HCT116 (cell line): ENCODE results near the gene OSGIN1. TPM values are rescaled to one million over a fixed set of nuclear protein-coding genes. Genes with fewer than 3 reads are reported as not detected.
"Not testable (repeated sequence)": the region's sequence is repeated elsewhere in the genome, so short reads cannot be mapped to it uniquely, and the experiment has no call there.

Experiments
- ATAC-seq: fragments of 200-7000 bp; cut with Tn5 transposase; 2 replicates; pipeline ENCODE4 v1.9.1; 2020; ENCODE audit warnings: mild to moderate bottlenecking, moderate library complexity
- BruUV-seq: library from RNA; stranded (reverse); fragments of 400-500 nt; replicated peaks from 2 replicates; lab custom pipeline; 2021; lab: Mats Ljungman, UMichigan
- CTCF ChIA-PET: fragments of 300-600 bp; sonication (Branson Sonifier 250); formaldehyde crosslinking; loops from one replicate; lab custom pipeline; 2021; ENCODE audit warnings: antibody characterized with exemption; lab: Charles Lee
- POLR2A ChIA-PET: fragments of 300-600, 350-600 bp; sonication (Branson Sonifier 250); formaldehyde crosslinking; loops from one replicate; lab custom pipeline; 2021; ENCODE audit warnings: antibody characterized with exemption; lab: Charles Lee
- RAD21 ChIA-PET, 2 experiments: fragments of 300-600 bp; sonication (Branson Sonifier 250); formaldehyde crosslinking; loops; one replicate each; lab custom pipeline; 2023; ENCODE audit warnings: low total read pairs in 2 of 2; ENCODE audit not compliant: uncharacterized antibody in 2 of 2, unreplicated experiment in 2 of 2, low non-redundant PET in 1 of 2; lab: Charles Lee
- DNase-seq: peaks from one replicate; pipeline ENCODE4 v3.0.0-alpha.2; 2010; ENCODE audit warnings: low read depth, low spot score
- H2AFZ ChIP-seq: fragments of 200-600 bp; shearing (Covaris generic), sonication (generic); 2 replicates; pipeline ENCODE4 v1.6.1; 2017; ENCODE audit warnings: low read depth, mixed run types, mixed read lengths, antibody characterized with exemption, low read length; ENCODE audit not compliant: poor library complexity, severe bottlenecking
- H3K27ac ChIP-seq: 2 replicates; pipeline ENCODE4 v1.5.1; 2012; ENCODE audit warnings: low read depth, low read length
- H3K27me3 ChIP-seq: fragments of 200-600 bp; sonication (generic); 2 replicates; pipeline ENCODE4 v1.6.1; 2016; ENCODE audit warnings: mixed run types, low read length, mixed read lengths; ENCODE audit not compliant: insufficient read depth
- H3K36me3 ChIP-seq, 2 experiments: fragments of 200-500 bp in 1 of 2; fragments of 200-600 bp in 1 of 2; sonication (Bioruptor generic) in 1 of 2; sonication (generic) in 1 of 2; 2 replicates each; pipeline versions ENCODE4 v1.5.1 to v1.6.1; 2014 to 2016; ENCODE audit warnings: low read length in 2 of 2, inconsistent platforms in 1 of 2, mixed read lengths in 1 of 2, mixed run types in 1 of 2; ENCODE audit not compliant: insufficient read depth in 2 of 2, control insufficient read depth in 1 of 2
- H3K4me1 ChIP-seq, 2 experiments: fragments of 200-600 bp in 1 of 2; sonication (generic) in 1 of 2; 2 replicates each; pipeline versions ENCODE4 v1.5.1 to v1.6.1; 2012 to 2017; ENCODE audit warnings: low read length in 2 of 2, inconsistent platforms in 1 of 2, mild to moderate bottlenecking in 1 of 2, mixed read lengths in 1 of 2, mixed run types in 1 of 2, moderate library complexity in 1 of 2; ENCODE audit not compliant: insufficient read depth in 2 of 2, control insufficient read depth in 1 of 2
- H3K4me2 ChIP-seq: fragments of 200-600 bp; sonication (generic); 2 replicates; pipeline ENCODE4 v1.6.1; 2017; ENCODE audit warnings: mixed run types, low read length, mixed read lengths
- H3K4me3 ChIP-seq, 2 experiments: fragments of 200-600 bp in 1 of 2; sonication (generic) in 1 of 2; replicated peaks in 1 of 2; 2 replicates each; pipeline ENCODE4 v1.5.1; 2011 to 2016; ENCODE audit warnings: low read length in 2 of 2, control low read depth in 1 of 2, low read depth in 1 of 2, mild to moderate bottlenecking in 1 of 2, mixed read lengths in 1 of 2, mixed run types in 1 of 2
- H3K79me2 ChIP-seq: fragments of 200-600 bp; sonication (generic); 2 replicates; pipeline ENCODE4 v1.6.1; 2017; ENCODE audit warnings: mild to moderate bottlenecking, mixed run types, low read length, moderate library complexity, mixed read lengths; ENCODE audit not compliant: insufficient read depth
- H3K9ac ChIP-seq: fragments of 200-600 bp; sonication (generic); 2 replicates; pipeline ENCODE4 v1.6.1; 2016; ENCODE audit warnings: low read length, mixed read lengths
- H3K9me2 ChIP-seq: fragments of 200-600 bp; sonication (generic), shearing (Covaris generic); 2 replicates; pipeline ENCODE4 v1.6.1; 2017; ENCODE audit warnings: mixed run types, mild to moderate bottlenecking, moderate library complexity; ENCODE audit not compliant: insufficient read depth
- H3K9me3 ChIP-seq, 2 experiments: fragments of 200-500 bp in 1 of 2; fragments of 200-600 bp in 1 of 2; sonication (Bioruptor generic) in 1 of 2; sonication (generic) in 1 of 2; 2 replicates each; pipeline ENCODE4 v1.6.1; 2014 to 2017; ENCODE audit warnings: low read length in 2 of 2, mixed read lengths in 2 of 2, inconsistent platforms in 1 of 2, low read depth in 1 of 2, mild to moderate bottlenecking in 1 of 2, mixed run types in 1 of 2, moderate library complexity in 1 of 2; ENCODE audit not compliant: control insufficient read depth in 1 of 2, insufficient read depth in 1 of 2
- H4K20me1 ChIP-seq: fragments of 200-600 bp; sonication (generic), shearing (Covaris generic); 2 replicates; pipeline ENCODE4 v1.6.1; 2017; ENCODE audit warnings: mixed run types, mild to moderate bottlenecking, moderate library complexity; ENCODE audit not compliant: insufficient read depth
- CEBPB ChIP-seq: IDR thresholded peaks from 2 replicates; pipeline ENCODE4 v1.6.1; 2012; ENCODE audit warnings: low read depth
- EGR1 ChIP-seq: IDR thresholded peaks from 2 replicates; pipeline ENCODE4 v1.6.1; 2012; ENCODE audit warnings: low read depth
- EZH2phosphoT487 ChIP-seq: fragments of 200-600 bp; IDR thresholded peaks from 2 replicates; pipeline ENCODE4 v1.6.1; 2018; ENCODE audit warnings: antibody characterized with exemption, borderline replicate concordance
- FOSL1 ChIP-seq: IDR thresholded peaks from 2 replicates; pipeline ENCODE4 v1.6.1; 2012; ENCODE audit warnings: low read depth
- JUND ChIP-seq: IDR thresholded peaks from 2 replicates; pipeline ENCODE4 v1.6.1; 2012
- POLR2AphosphoS5 ChIP-seq: IDR thresholded peaks from 2 replicates; pipeline ENCODE4 v1.6.1; 2011; ENCODE audit warnings: mild to moderate bottlenecking, low read depth, low read length, moderate library complexity
- RAD21 ChIP-seq: IDR thresholded peaks from 2 replicates; pipeline ENCODE4 v1.6.1; 2012; ENCODE audit warnings: low read depth, mild to moderate bottlenecking
- ZFX ChIP-seq: fragments of 450-650 bp; IDR thresholded peaks from 2 replicates; pipeline ENCODE4 v1.6.1; 2017
- ZNF274 ChIP-seq: fragments of 200-500 bp; sonication (Bioruptor generic); IDR thresholded peaks from 2 replicates; pipeline ENCODE4 v1.6.1; 2014; ENCODE audit warnings: mild to moderate bottlenecking, low read depth, low read length, inconsistent platforms
- intact Hi-C: fragments of 100-400 bp; cut with micrococcal nuclease; formaldehyde crosslinking; loops from 2 replicates; pipeline ENCODE4 v1.10.0; 2022
- total RNA-seq: library from RNA; stranded (reverse); gene quantifications from one replicate; pipeline ENCODE4 v1.2.1, GENCODE V29; 2021; ENCODE audit not compliant: unreplicated experiment
- TF ChIP-seq, protein P1 (sequence below): IDR thresholded peaks from 2 replicates; pipeline ENCODE4 v1.6.1; 2012; ENCODE audit warnings: low read depth
- TF ChIP-seq, protein P2 (sequence below): IDR thresholded peaks from 2 replicates; pipeline ENCODE4 v1.6.1; 2012
- TF ChIP-seq, protein P3 (sequence below), 3 experiments: fragments of 200-600 bp in 1 of 3; sonication (generic) in 1 of 3; IDR thresholded peaks in 2 of 3; conservative IDR thresholded peaks in 1 of 3; 2 replicates each; pipeline ENCODE4 v1.5.1; 2012 to 2017; ENCODE audit warnings: low read depth in 2 of 3, low read length in 2 of 3, antibody characterized with exemption in 1 of 3, borderline replicate concordance in 1 of 3, control low read depth in 1 of 3, mild to moderate bottlenecking in 1 of 3, mixed read lengths in 1 of 3, mixed run types in 1 of 3, moderate library complexity in 1 of 3; ENCODE audit not compliant: insufficient read depth in 1 of 3

Gene OSGIN1
- total RNA-seq, 1 experiment from 2014 or later, result 19.8 TPM

DNA sequence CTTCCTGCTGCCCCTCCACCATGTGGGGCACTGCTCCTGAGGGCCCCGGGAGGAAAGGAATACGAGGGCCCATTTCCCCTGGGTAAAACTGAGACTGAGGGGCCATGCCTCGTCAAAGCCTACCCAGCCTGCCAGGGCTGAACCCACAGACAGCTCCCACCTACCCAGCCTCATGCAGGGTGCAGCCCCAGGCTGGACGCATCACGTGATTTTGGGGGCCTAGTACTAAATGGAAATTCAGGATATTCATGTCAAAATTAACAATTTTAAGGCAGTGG is 3.4 kb upstream of the OSGIN1 start:
- H3K27ac ChIP-seq, result 0 out of 2 replicates have a peak overlapping the region, but pooled peaks have one; percentile 9
- CTCF ChIA-PET, result no interaction called here
- H3K4me2 ChIP-seq, result no peak overlapping the region
- no peak overlapping the region for H3K4me3 ChIP-seq
- TF ChIP-seq POLR2AphosphoS5 (no peak), CEBPB (no peak), RAD21 (no peak), EGR1 (no peak), ZFX (no peak), JUND (no peak), ZNF274 (no peak), EZH2phosphoT487 (no peak), FOSL1 (no peak)
- TF ChIP-seq, protein P1, sequence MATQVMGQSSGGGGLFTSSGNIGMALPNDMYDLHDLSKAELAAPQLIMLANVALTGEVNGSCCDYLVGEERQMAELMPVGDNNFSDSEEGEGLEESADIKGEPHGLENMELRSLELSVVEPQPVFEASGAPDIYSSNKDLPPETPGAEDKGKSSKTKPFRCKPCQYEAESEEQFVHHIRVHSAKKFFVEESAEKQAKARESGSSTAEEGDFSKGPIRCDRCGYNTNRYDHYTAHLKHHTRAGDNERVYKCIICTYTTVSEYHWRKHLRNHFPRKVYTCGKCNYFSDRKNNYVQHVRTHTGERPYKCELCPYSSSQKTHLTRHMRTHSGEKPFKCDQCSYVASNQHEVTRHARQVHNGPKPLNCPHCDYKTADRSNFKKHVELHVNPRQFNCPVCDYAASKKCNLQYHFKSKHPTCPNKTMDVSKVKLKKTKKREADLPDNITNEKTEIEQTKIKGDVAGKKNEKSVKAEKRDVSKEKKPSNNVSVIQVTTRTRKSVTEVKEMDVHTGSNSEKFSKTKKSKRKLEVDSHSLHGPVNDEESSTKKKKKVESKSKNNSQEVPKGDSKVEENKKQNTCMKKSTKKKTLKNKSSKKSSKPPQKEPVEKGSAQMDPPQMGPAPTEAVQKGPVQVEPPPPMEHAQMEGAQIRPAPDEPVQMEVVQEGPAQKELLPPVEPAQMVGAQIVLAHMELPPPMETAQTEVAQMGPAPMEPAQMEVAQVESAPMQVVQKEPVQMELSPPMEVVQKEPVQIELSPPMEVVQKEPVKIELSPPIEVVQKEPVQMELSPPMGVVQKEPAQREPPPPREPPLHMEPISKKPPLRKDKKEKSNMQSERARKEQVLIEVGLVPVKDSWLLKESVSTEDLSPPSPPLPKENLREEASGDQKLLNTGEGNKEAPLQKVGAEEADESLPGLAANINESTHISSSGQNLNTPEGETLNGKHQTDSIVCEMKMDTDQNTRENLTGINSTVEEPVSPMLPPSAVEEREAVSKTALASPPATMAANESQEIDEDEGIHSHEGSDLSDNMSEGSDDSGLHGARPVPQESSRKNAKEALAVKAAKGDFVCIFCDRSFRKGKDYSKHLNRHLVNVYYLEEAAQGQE, result no peak
- TF ChIP-seq, protein P2, sequence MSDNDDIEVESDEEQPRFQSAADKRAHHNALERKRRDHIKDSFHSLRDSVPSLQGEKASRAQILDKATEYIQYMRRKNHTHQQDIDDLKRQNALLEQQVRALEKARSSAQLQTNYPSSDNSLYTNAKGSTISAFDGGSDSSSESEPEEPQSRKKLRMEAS, result no peak
- TF ChIP-seq, protein P3, sequence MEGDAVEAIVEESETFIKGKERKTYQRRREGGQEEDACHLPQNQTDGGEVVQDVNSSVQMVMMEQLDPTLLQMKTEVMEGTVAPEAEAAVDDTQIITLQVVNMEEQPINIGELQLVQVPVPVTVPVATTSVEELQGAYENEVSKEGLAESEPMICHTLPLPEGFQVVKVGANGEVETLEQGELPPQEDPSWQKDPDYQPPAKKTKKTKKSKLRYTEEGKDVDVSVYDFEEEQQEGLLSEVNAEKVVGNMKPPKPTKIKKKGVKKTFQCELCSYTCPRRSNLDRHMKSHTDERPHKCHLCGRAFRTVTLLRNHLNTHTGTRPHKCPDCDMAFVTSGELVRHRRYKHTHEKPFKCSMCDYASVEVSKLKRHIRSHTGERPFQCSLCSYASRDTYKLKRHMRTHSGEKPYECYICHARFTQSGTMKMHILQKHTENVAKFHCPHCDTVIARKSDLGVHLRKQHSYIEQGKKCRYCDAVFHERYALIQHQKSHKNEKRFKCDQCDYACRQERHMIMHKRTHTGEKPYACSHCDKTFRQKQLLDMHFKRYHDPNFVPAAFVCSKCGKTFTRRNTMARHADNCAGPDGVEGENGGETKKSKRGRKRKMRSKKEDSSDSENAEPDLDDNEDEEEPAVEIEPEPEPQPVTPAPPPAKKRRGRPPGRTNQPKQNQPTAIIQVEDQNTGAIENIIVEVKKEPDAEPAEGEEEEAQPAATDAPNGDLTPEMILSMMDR (IDR thresholded peaks at IDR 0.05 in 2 of 3, conservative IDR thresholded peaks at IDR 0.05 in 1 of 3; ENCODE audit: borderline replicate concordance in 1 of 3, insufficient read depth in 1 of 3, low read depth in 2 of 3, low read length in 2 of 3), result no peak
- TF ChIP-seq, all 23 proteins: peak for 0
- no TSS peak for BruUV-seq
- Histone ChIP-seq H3K27me3 (no peaks in the 10 kb centered on the region), H3K9ac (no peak overlapping the region), H2AFZ (no peak overlapping the region), H3K9me2 (no peaks in the 10 kb centered on the region), H4K20me1 (no peaks in the 10 kb centered on the region), H3K4me1 (peaks cover 18 to 25% of the 10 kb centered on the region in 2 experiments), H3K9me3 (no peaks in the 10 kb centered on the region), H3K79me2 (no peaks in the 10 kb centered on the region), H3K36me3 (no peaks in the 10 kb centered on the region)
- ChIA-PET POLR2A (no interaction called here), RAD21 (no interaction called here)
- no peak for ATAC-seq
- no peak for DNase-seq
- intact Hi-C loops, result loop anchor here (5.0 to 10.0 kb wide), 2 partner anchors 122 to 555 kb away; partner anchors contain the start of gene MEAK7

DNA sequence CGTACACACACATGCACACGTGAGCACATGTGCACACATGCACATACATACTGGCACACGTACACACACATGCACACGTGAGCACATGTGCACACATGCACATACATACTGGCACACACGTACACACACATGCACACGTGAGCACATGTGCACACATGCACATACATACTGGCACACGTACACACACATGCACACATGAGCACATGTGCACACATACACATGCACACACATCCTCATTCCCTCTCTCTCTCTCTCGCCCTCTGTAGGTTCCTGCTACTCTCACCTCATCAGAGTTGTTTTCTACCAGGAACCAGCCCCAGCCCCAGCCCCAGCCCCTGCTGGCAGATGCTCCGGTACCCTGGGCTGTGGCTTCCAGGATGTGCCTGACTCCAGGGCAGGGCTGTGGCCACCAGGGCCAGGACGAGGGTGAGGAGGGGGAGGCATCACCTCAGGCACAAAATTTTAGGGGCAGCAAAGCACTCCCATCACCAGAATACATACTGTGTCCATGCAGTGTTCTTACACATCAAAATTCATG is 2.1 kb upstream of the OSGIN1 start:
- ATAC-seq, result not testable (repeated sequence)

More for the DNA sequence above, 2.1 kb upstream of the OSGIN1 start:
- H3K79me2 ChIP-seq, H3K9me3 ChIP-seq, POLR2A ChIA-PET, CTCF ChIA-PET, H3K27ac ChIP-seq, DNase-seq, RAD21 ChIA-PET, H3K4me2 ChIP-seq, H2AFZ ChIP-seq, H3K36me3 ChIP-seq, H4K20me1 ChIP-seq, H3K9me2 ChIP-seq, H3K27me3 ChIP-seq, H3K4me3 ChIP-seq, H3K9ac ChIP-seq, BruUV-seq: not testable (repeated sequence)
- intact Hi-C loops, result loop anchor here (5.0 to 10.0 kb wide), 2 partner anchors 124 to 554 kb away; partner anchors contain the start of gene MEAK7
- H3K4me1 ChIP-seq, result peaks cover 20 to 31% of the 10 kb centered on the region in 2 experiments
